SK-N-SH treated with all-trans-retinoic acid at 6 μM for 48 hours (cell line): ENCODE results near the gene CCL27.

ENCODE experiments used
- ATAC-seq: fragments of 200-7000 bp; cut with Tn5 transposase; 3 replicates; pipeline ENCODE4 v1.9.1; 2020; ENCODE audit warnings: mild to moderate bottlenecking, moderate library complexity
- ARNTL ChIP-seq: fragments of 450-650 bp; formaldehyde crosslinking; IDR thresholded peaks from 2 replicates; pipeline ENCODE4 v1.5.0; 2020; ENCODE audit warnings: low read depth, mild to moderate bottlenecking, moderate library complexity, borderline replicate concordance
- BACH2 ChIP-seq: fragments of 250-450 bp; sonication (Bioruptor Pico); IDR thresholded peaks from 2 replicates; pipeline ENCODE4 v1.9.0; 2021; ENCODE audit warnings: mild to moderate bottlenecking, borderline replicate concordance
- CREB5 ChIP-seq: fragments of 250-450 bp; sonication (Bioruptor Pico); IDR thresholded peaks from 2 replicates; pipeline ENCODE4 v1.5.1; 2020; ENCODE audit warnings: low read depth, mild to moderate bottlenecking, moderate library complexity
- CSDC2 ChIP-seq: fragments of 250-450 bp; sonication (Bioruptor Pico); IDR thresholded peaks from 2 replicates; pipeline ENCODE4 v1.5.0; 2020; ENCODE audit warnings: mild to moderate bottlenecking, moderate library complexity
- CSRNP3 ChIP-seq: fragments of 250-450 bp; sonication (Bioruptor Pico); IDR thresholded peaks from 2 replicates; pipeline ENCODE4 v1.5.1; 2021; ENCODE audit warnings: mild to moderate bottlenecking, moderate library complexity
- ESRRG ChIP-seq: fragments of 250-450 bp; sonication (Bioruptor Pico); IDR thresholded peaks from 2 replicates; pipeline ENCODE4 v1.6.1; 2021; ENCODE audit warnings: mild to moderate bottlenecking
- GLIS3 ChIP-seq: fragments of 250-450 bp; sonication (Bioruptor Pico); IDR thresholded peaks from 2 replicates; pipeline ENCODE4 v1.5.0; 2020; ENCODE audit warnings: mild to moderate bottlenecking, moderate library complexity
- ISL1 ChIP-seq: fragments of 250-450 bp; sonication (Bioruptor Pico); IDR thresholded peaks from 2 replicates; pipeline ENCODE4 v2.1.2; 2022; ENCODE audit warnings: mild to moderate bottlenecking, moderate library complexity
- OSR1 ChIP-seq: fragments of 250-450 bp; sonication (Bioruptor Pico); IDR thresholded peaks from 2 replicates; pipeline ENCODE4 v1.8.0; 2022; ENCODE audit warnings: moderate library complexity, mild to moderate bottlenecking, inconsistent platforms
- PATZ1 ChIP-seq: fragments of 250-450 bp; sonication (Bioruptor Pico); IDR thresholded peaks from 2 replicates; pipeline ENCODE4 v1.8.0; 2020; ENCODE audit warnings: mild to moderate bottlenecking, moderate library complexity, borderline replicate concordance
- POU6F1 ChIP-seq: fragments of 250-450 bp; sonication (Bioruptor Pico); IDR thresholded peaks from 2 replicates; pipeline ENCODE4 v1.8.0; 2021; ENCODE audit warnings: low read depth, mild to moderate bottlenecking, moderate library complexity, borderline replicate concordance
- PPARA ChIP-seq: fragments of 250-450 bp; sonication (Bioruptor Pico); IDR thresholded peaks from 2 replicates; pipeline ENCODE4 v1.5.0; 2020; ENCODE audit warnings: mild to moderate bottlenecking, borderline replicate concordance
- RARB ChIP-seq: fragments of 250-450 bp; sonication (Bioruptor Pico); IDR thresholded peaks from 2 replicates; pipeline ENCODE4 v1.8.0; 2021; ENCODE audit warnings: mild to moderate bottlenecking, moderate library complexity
- SNAI2 ChIP-seq: fragments of 250-450 bp; sonication (Bioruptor Pico); IDR thresholded peaks from 2 replicates; pipeline ENCODE4 v1.5.0; 2020; ENCODE audit warnings: mild to moderate bottlenecking, moderate library complexity
- TCF4 ChIP-seq: fragments of 250-450 bp; sonication (Bioruptor Pico); IDR thresholded peaks from 2 replicates; pipeline ENCODE4 v1.8.0; 2021; ENCODE audit warnings: mild to moderate bottlenecking, moderate library complexity, borderline replicate concordance
- TOX ChIP-seq: fragments of 250-450 bp; sonication (Bioruptor Pico); IDR thresholded peaks from 2 replicates; pipeline ENCODE4 v1.8.0; 2021; ENCODE audit warnings: mild to moderate bottlenecking, moderate library complexity, borderline replicate concordance
- ZC3H10 ChIP-seq: fragments of 250-450 bp; sonication (Bioruptor Pico); IDR thresholded peaks from 2 replicates; pipeline ENCODE4 v1.5.1; 2021; ENCODE audit warnings: mild to moderate bottlenecking, moderate library complexity
- ZFP3 ChIP-seq: fragments of 250-450 bp; sonication (Bioruptor Pico); IDR thresholded peaks from 2 replicates; pipeline ENCODE4 v1.5.0; 2020; ENCODE audit warnings: mild to moderate bottlenecking, moderate library complexity
- ZFP30 ChIP-seq: fragments of 450-650 bp; formaldehyde crosslinking; IDR thresholded peaks from 2 replicates; pipeline ENCODE4 v1.5.0; 2022; ENCODE audit warnings: mild to moderate bottlenecking, moderate library complexity
- ZNF565 ChIP-seq: fragments of 450-650 bp; formaldehyde crosslinking; conservative IDR thresholded peaks from 2 replicates; pipeline ENCODE4 v1.5.0; 2020; ENCODE audit warnings: low read depth, mild to moderate bottlenecking, moderate library complexity
- ZNF70 ChIP-seq: fragments of 450-650 bp; formaldehyde crosslinking; IDR thresholded peaks from 2 replicates; pipeline ENCODE4 v1.5.0; 2020; ENCODE audit warnings: mild to moderate bottlenecking, moderate library complexity
- ZNF8 ChIP-seq: fragments of 450-650 bp; formaldehyde crosslinking; IDR thresholded peaks from 2 replicates; pipeline ENCODE4 v1.5.0; 2020; ENCODE audit warnings: mild to moderate bottlenecking, moderate library complexity

Gene CCL27

GRCh38 chr9:34675869-34676268 is 13.4 kb upstream of the CCL27 start:
- TF ChIP-seq ZFP3 (CRISPR knock-in tag) (no peak), SNAI2 (CRISPR knock-in tag) (no peak), CSRNP3 (CRISPR knock-in tag) (no peak), ZNF70 (CRISPR knock-in tag) (no peak), PATZ1 (CRISPR knock-in tag) (no peak), ISL1 (CRISPR knock-in tag) (no peak), ZNF8 (CRISPR knock-in tag) (no peak), TOX (CRISPR knock-in tag) (no peak), ZNF565 (CRISPR knock-in tag) (no peak), GLIS3 (no peak), CREB5 (CRISPR knock-in tag) (no peak), ESRRG (CRISPR knock-in tag) (no peak), OSR1 (no peak), PPARA (CRISPR knock-in tag) (no peak), ZFP30 (CRISPR knock-in tag) (no peak), ZC3H10 (no peak), ARNTL (CRISPR knock-in tag) (no peak)
- no peak for ATAC-seq

GRCh38 chr9:34675048-34675714 is 12.7 kb upstream of the CCL27 start:
- peak; percentile 98 for ATAC-seq
- TF ChIP-seq PATZ1 (CRISPR knock-in tag) (no peak), ARNTL (CRISPR knock-in tag) (no peak), CSDC2 (CRISPR knock-in tag) (no peak), OSR1 (no peak), CREB5 (CRISPR knock-in tag) (no peak), BACH2 (no peak), TCF4 (no peak), RARB (no peak), ESRRG (CRISPR knock-in tag) (no peak), ZFP30 (CRISPR knock-in tag) (no peak), ZC3H10 (no peak), CSRNP3 (CRISPR knock-in tag) (no peak), GLIS3 (no peak), POU6F1 (CRISPR knock-in tag) (no peak), ISL1 (CRISPR knock-in tag) (no peak), SNAI2 (CRISPR knock-in tag) (no peak), PPARA (CRISPR knock-in tag) (no peak), ZNF565 (CRISPR knock-in tag) (no peak), ZFP3 (CRISPR knock-in tag) (no peak), TOX (CRISPR knock-in tag) (no peak)
